Panc1 (cell line): Measurements from ENCODE around the gene TNFAIP2. TPM values are rescaled to one million over a fixed set of nuclear protein-coding genes. Genes with fewer than 3 reads are reported as not detected.

Experiments used
- ATAC-seq: fragments of 200-7000 bp; cut with Tn5 transposase; 2 replicates; pipeline ENCODE4 v1.9.1; 2020; ENCODE audit warnings: mild to moderate bottlenecking, moderate library complexity
- BruUV-seq: library from RNA; stranded (reverse); fragments of 400-500 nt; replicated peaks from 2 replicates; lab custom pipeline; 2021; lab: Mats Ljungman, UMichigan
- CTCF ChIA-PET: fragments of 300-600 bp; sonication (Branson Sonifier 250); formaldehyde crosslinking; loops from one replicate; lab custom pipeline; 2022; ENCODE audit warnings: antibody characterized with exemption; lab: Charles Lee
- POLR2A ChIA-PET: fragments of 300-600 bp; sonication (Branson Sonifier 250); formaldehyde crosslinking; loops from one replicate; lab custom pipeline; 2022; ENCODE audit warnings: antibody characterized with exemption; lab: Charles Lee
- DNase-seq: peaks from one replicate; pipeline ENCODE4 v3.0.0-alpha.2; 2010; ENCODE audit warnings: low read depth, low spot score
- H3K27ac ChIP-seq: 2 replicates; pipeline ENCODE4 v1.5.1; 2011; ENCODE audit warnings: mild to moderate bottlenecking, low read length, inconsistent platforms
- H3K27me3 ChIP-seq: fragments of 200-500 bp; sonication (Bioruptor generic); 2 replicates; pipeline ENCODE4 v1.6.0; 2014; ENCODE audit warnings: low read length, inconsistent platforms; ENCODE audit not compliant: control insufficient read depth, insufficient read depth
- H3K36me3 ChIP-seq: fragments of 200-500 bp; sonication (Bioruptor generic); 2 replicates; pipeline ENCODE4 v1.5.1; 2014; ENCODE audit warnings: inconsistent platforms, mild to moderate bottlenecking, low read length, moderate library complexity; ENCODE audit not compliant: control insufficient read depth, insufficient read depth
- H3K4me1 ChIP-seq: 2 replicates; pipeline ENCODE4 v1.5.1; 2011; ENCODE audit warnings: inconsistent platforms, mild to moderate bottlenecking, low read length, moderate library complexity; ENCODE audit not compliant: control insufficient read depth, insufficient read depth
- H3K4me3 ChIP-seq, 2 experiments: 2 replicates each; pipeline ENCODE4 v1.5.1; 2011 to 2012; ENCODE audit warnings: low read depth in 2 of 2, low read length in 2 of 2, mild to moderate bottlenecking in 2 of 2, inconsistent platforms in 1 of 2, moderate library complexity in 1 of 2
- H3K9me3 ChIP-seq: fragments of 200-500 bp; sonication (Bioruptor generic); 2 replicates; pipeline ENCODE4 v1.5.1; 2014; ENCODE audit warnings: low read depth, mild to moderate bottlenecking, inconsistent platforms, low read length, moderate library complexity; ENCODE audit not compliant: control insufficient read depth, insufficient read depth
- POLR2AphosphoS5 ChIP-seq: IDR thresholded peaks from 2 replicates; pipeline ENCODE4 v1.6.1; 2012; ENCODE audit warnings: mild to moderate bottlenecking, low read depth, low read length, moderate library complexity
- SIN3A ChIP-seq: IDR thresholded peaks from 2 replicates; pipeline ENCODE4 v1.6.1; 2012; ENCODE audit warnings: low read depth, mild to moderate bottlenecking, low read length, moderate library complexity, borderline replicate concordance; ENCODE audit not compliant: insufficient read depth
- TCF7L2 ChIP-seq: IDR thresholded peaks from 2 replicates; pipeline ENCODE4 v1.6.1; 2011; ENCODE audit warnings: mild to moderate bottlenecking, low read depth, low read length, inconsistent platforms
- in situ Hi-C: cut with HindIII; loops from 2 replicates; pipeline ENCODE4 v1.10.0; 2016; ENCODE audit warnings: low sequenced_read_pairs, low pct_unique_long_range_greater_than_20kb
- intact Hi-C: fragments of 100-400 bp; cut with micrococcal nuclease; formaldehyde crosslinking; loops from one replicate; pipeline ENCODE4 v1.10.0; 2022; ENCODE audit not compliant: unreplicated experiment
- total RNA-seq: library from RNA; stranded (reverse); gene quantifications from one replicate; pipeline ENCODE4 v1.2.1, GENCODE V29; 2021; ENCODE audit not compliant: unreplicated experiment
- TF ChIP-seq, protein P1 (sequence below): fragments of 450-650 bp; IDR thresholded peaks from 2 replicates; pipeline ENCODE4 v1.5.1; 2017; ENCODE audit warnings: mild to moderate bottlenecking
- TF ChIP-seq, protein P2 (sequence below), 2 experiments: IDR thresholded peaks; 2 replicates each; pipeline ENCODE4 v1.6.1; 2011 to 2012; ENCODE audit warnings: low read depth in 2 of 2, control low read depth in 1 of 2, low read length in 1 of 2, mild to moderate bottlenecking in 1 of 2, moderate library complexity in 1 of 2; ENCODE audit not compliant: insufficient read depth in 1 of 2

TNFAIP2 gene
- total RNA-seq, 1 experiment from 2014 or later = 491 TPM

DNA sequence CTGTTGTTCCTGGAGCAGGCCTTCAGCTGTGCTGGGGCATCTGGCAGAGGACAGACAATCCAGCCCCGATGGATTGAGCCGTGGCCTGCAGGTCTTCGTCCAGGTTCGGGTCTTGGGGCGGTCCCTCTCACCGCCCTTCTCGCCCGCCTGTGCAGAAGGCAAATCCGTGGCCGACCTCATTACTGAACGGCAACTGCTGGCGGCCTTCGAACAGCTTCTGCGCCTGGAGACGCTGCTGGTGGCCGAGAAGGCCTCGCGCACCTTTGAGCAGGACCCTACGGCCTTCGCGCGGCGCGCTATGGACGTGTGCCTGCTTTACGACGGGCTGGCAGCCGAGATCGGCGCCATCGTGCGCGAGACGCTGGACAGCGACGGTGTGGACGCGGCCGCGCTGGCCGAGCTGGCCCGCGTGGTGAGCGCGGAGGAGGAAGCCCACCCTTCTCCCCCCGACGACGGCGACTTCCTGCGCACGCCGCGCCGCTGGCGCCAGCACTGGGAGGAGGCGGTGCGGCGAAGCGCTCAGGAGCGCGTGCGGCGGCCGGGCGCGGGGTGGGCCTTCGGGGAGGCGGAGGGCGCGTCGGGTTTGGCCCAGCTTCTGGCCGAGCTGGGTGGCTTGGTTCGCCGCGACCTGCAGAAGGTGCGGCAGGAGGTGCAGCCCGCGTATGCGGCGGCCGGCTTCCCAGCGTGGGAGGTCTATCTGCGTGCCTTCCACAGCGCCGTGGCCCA is 21.1 kb upstream of the TNFAIP2 start:
- DNase-seq = no peak
- in situ Hi-C loops (no loop called here), intact Hi-C loops (loop anchor here (10.0 kb wide), 1 partner anchor 193 kb away; no protein-coding TSS in a partner anchor)
- ChIA-PET CTCF (no interaction called here), POLR2A (interaction anchor here (0.6 kb wide), 1 partner anchor 36 kb away, joined by 4 read pairs; no protein-coding TSS in a partner anchor)
- no peak for ATAC-seq
- Histone ChIP-seq H3K9me3 (no peaks in the 10 kb centered on the region), H3K36me3 (no peaks in the 10 kb centered on the region), H3K27ac (no peak overlapping the region), H3K4me1 (peaks cover 15% of the 10 kb centered on the region; the same call in 1 of the 2 replicates), H3K4me3 (no peak overlapping the region), H3K27me3 (no peaks in the 10 kb centered on the region)
- no peak for TF ChIP-seq TCF7L2
- TF ChIP-seq POLR2AphosphoS5 = no peak
- no peak for TF ChIP-seq SIN3A
- TF ChIP-seq, protein P1, sequence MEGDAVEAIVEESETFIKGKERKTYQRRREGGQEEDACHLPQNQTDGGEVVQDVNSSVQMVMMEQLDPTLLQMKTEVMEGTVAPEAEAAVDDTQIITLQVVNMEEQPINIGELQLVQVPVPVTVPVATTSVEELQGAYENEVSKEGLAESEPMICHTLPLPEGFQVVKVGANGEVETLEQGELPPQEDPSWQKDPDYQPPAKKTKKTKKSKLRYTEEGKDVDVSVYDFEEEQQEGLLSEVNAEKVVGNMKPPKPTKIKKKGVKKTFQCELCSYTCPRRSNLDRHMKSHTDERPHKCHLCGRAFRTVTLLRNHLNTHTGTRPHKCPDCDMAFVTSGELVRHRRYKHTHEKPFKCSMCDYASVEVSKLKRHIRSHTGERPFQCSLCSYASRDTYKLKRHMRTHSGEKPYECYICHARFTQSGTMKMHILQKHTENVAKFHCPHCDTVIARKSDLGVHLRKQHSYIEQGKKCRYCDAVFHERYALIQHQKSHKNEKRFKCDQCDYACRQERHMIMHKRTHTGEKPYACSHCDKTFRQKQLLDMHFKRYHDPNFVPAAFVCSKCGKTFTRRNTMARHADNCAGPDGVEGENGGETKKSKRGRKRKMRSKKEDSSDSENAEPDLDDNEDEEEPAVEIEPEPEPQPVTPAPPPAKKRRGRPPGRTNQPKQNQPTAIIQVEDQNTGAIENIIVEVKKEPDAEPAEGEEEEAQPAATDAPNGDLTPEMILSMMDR = no peak
- TF ChIP-seq, protein P2, sequence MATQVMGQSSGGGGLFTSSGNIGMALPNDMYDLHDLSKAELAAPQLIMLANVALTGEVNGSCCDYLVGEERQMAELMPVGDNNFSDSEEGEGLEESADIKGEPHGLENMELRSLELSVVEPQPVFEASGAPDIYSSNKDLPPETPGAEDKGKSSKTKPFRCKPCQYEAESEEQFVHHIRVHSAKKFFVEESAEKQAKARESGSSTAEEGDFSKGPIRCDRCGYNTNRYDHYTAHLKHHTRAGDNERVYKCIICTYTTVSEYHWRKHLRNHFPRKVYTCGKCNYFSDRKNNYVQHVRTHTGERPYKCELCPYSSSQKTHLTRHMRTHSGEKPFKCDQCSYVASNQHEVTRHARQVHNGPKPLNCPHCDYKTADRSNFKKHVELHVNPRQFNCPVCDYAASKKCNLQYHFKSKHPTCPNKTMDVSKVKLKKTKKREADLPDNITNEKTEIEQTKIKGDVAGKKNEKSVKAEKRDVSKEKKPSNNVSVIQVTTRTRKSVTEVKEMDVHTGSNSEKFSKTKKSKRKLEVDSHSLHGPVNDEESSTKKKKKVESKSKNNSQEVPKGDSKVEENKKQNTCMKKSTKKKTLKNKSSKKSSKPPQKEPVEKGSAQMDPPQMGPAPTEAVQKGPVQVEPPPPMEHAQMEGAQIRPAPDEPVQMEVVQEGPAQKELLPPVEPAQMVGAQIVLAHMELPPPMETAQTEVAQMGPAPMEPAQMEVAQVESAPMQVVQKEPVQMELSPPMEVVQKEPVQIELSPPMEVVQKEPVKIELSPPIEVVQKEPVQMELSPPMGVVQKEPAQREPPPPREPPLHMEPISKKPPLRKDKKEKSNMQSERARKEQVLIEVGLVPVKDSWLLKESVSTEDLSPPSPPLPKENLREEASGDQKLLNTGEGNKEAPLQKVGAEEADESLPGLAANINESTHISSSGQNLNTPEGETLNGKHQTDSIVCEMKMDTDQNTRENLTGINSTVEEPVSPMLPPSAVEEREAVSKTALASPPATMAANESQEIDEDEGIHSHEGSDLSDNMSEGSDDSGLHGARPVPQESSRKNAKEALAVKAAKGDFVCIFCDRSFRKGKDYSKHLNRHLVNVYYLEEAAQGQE (IDR thresholded peaks at IDR 0.05; ENCODE audit: insufficient read depth in 1 of 2, low read depth in 2 of 2, low read length in 1 of 2) = peak in 1 of 2 experiments; percentile 33; a peak in 1 of 4 replicates
- no TSS peak for BruUV-seq

DNA sequence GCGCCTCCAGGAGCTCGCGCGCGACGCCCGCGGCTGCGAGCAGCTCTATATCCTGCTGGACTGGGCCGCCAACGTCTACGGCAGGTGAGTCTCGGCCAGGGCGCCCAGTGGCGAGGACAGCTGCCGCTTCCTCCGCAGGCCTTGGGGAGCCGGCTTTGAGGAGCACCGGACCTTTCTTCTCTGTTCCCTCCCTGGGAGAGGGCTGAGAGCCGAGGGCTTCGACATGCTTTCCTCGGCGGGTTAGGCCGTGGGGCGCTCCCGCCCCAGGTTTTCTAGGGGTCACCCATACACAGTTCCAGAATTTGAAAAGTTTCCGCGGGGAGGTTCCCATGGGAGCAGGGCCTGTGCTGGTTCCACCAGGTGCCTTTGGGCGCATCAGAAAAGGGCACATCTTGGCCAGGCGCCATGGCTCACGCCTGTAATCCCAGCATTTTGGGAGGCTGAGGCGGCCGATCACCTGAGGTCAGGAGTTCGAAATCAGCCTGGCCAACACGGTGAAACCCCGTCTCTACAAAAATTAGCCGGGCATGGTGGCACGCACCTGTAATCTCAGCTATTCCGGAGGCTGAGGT is 20.5 kb upstream of the TNFAIP2 start:
- BruUV-seq = no TSS peak
- H3K4me3 ChIP-seq = no peak overlapping the region
- H3K27ac ChIP-seq = no peak overlapping the region
- TF ChIP-seq, protein P1 = no peak
- TF ChIP-seq TCF7L2 (no peak), SIN3A (no peak)
- ATAC-seq (no peak), DNase-seq (no peak)
- POLR2A ChIA-PET = interaction anchor here (0.6 kb wide), 1 partner anchor 35 kb away, joined by 4 read pairs; no protein-coding TSS in a partner anchor
- CTCF ChIA-PET = interaction anchor here (0.9 kb wide), 1 partner anchor 193 kb away, joined by 3 read pairs; no protein-coding TSS in a partner anchor
- peaks cover 15% of the 10 kb centered on the region; the same call in 1 of the 2 replicates for H3K4me1 ChIP-seq
- intact Hi-C loops = loop anchor here (10.0 kb wide), 1 partner anchor 192 kb away; no protein-coding TSS in a partner anchor
- H3K27me3 ChIP-seq = no peaks in the 10 kb centered on the region
- in situ Hi-C loops = no loop called here
- H3K36me3 ChIP-seq = no peaks in the 10 kb centered on the region
- H3K9me3 ChIP-seq = no peaks in the 10 kb centered on the region
